ENCODE data around the gene DNAH8.

- TF ChIP-seq POLR2A (IDR thresholded peaks at IDR 0.05) (no peak), CTCF (IDR thresholded peaks at IDR 0.05 in 4 of 5, conservative IDR thresholded peaks at IDR 0.05 in 1 of 5) (no peak)
Measured at GRCh38 chr6:39054577-39055142, 339.5 kb downstream of the DNAH8 start.

All from gastrocnemius medialis (tissue), 4 donors.